HEK293 (cell line): ENCODE measurements around the gene ANTXR1.

Experiments used
- CTCF ChIA-PET: fragments of 350-600 bp; formaldehyde crosslinking; extraction: SDS; loops from one replicate; lab custom pipeline; 2021; ENCODE audit warnings: antibody characterized with exemption; lab: Yijun Ruan, JAX
- POLR2A ChIA-PET: fragments of 300-600 bp; formaldehyde crosslinking; extraction: SDS; loops from one replicate; lab custom pipeline; 2020; ENCODE audit warnings: antibody characterized with exemption, inconsistent platforms; lab: Yijun Ruan, JAX
- H3K27ac ChIP-seq: fragments of 200-500 bp; sonication (Bioruptor generic); 2 replicates; pipeline ENCODE4 v1.5.1; 2014; ENCODE audit warnings: low read depth, low read length, control low read depth, inconsistent platforms; ENCODE audit errors: extremely low read depth
- H3K36me3 ChIP-seq, 2 experiments: fragments of 200-500 bp in 1 of 2; sonication (Bioruptor generic) in 1 of 2; 1 replicate in 1 of 2; 2 replicates in 1 of 2; pipeline ENCODE4 v1.5.1; 2014 to 2017; ENCODE audit warnings: inconsistent platforms in 2 of 2, low read length in 2 of 2; ENCODE audit not compliant: control insufficient read depth in 2 of 2, insufficient read depth in 1 of 2
- H3K4me1 ChIP-seq: fragments of 200-500 bp; sonication (Bioruptor generic); 2 replicates; pipeline ENCODE4 v1.5.1; 2014; ENCODE audit warnings: mild to moderate bottlenecking, low read length, inconsistent platforms; ENCODE audit not compliant: control insufficient read depth, insufficient read depth
- H3K4me3 ChIP-seq: 2 replicates; pipeline ENCODE4 v1.5.1; 2011; ENCODE audit warnings: low read depth, mild to moderate bottlenecking, control low read depth, low read length, moderate library complexity
- H3K9me3 ChIP-seq: fragments of 200-500 bp; sonication (Bioruptor generic); 2 replicates; pipeline ENCODE4 v1.5.1; 2014; ENCODE audit warnings: low read depth, low read length, inconsistent platforms; ENCODE audit not compliant: control insufficient read depth, insufficient read depth
- FEZF1 ChIP-seq: fragments of 450-650 bp; formaldehyde crosslinking; IDR thresholded peaks from 2 replicates; pipeline ENCODE4 v1.5.1; 2016; ENCODE audit warnings: missing biosample characterization, missing genetic modification characterization
- KLF7 ChIP-seq: fragments of 450-650 bp; formaldehyde crosslinking; IDR thresholded peaks from 2 replicates; pipeline ENCODE4 v1.5.1; 2016; ENCODE audit warnings: missing biosample characterization, missing genetic modification characterization, borderline replicate concordance
- MEIS1 ChIP-seq: sonication (generic); formaldehyde crosslinking; IDR thresholded peaks from 2 replicates; pipeline ENCODE4 v1.8.1; 2022; ENCODE audit warnings: missing genetic modification reagents, mild to moderate bottlenecking, borderline replicate concordance
- SP7 ChIP-seq: fragments of 450-650 bp; formaldehyde crosslinking; IDR thresholded peaks from 2 replicates; pipeline ENCODE4 v1.5.1; 2016; ENCODE audit warnings: missing biosample characterization, missing genetic modification characterization
- WT1 ChIP-seq: fragments of 450-650 bp; formaldehyde crosslinking; IDR thresholded peaks from 2 replicates; pipeline ENCODE4 v1.5.1; 2016; ENCODE audit warnings: missing biosample characterization, missing genetic modification characterization
- YY2 ChIP-seq: fragments of 450-650 bp; formaldehyde crosslinking; IDR thresholded peaks from 2 replicates; pipeline ENCODE4 v1.5.1; 2016; ENCODE audit warnings: missing biosample characterization, missing genetic modification characterization
- ZBTB7A ChIP-seq: fragments of 450-650 bp; formaldehyde crosslinking; IDR thresholded peaks from 2 replicates; pipeline ENCODE4 v1.5.1; 2016; ENCODE audit warnings: low read depth, missing biosample characterization, missing genetic modification characterization
- ZNF114 ChIP-seq: fragments of 450-650 bp; formaldehyde crosslinking; IDR thresholded peaks from 2 replicates; pipeline ENCODE4 v1.5.0; 2017; ENCODE audit warnings: missing biosample characterization, missing genetic modification characterization
- ZNF292 ChIP-seq: fragments of 450-650 bp; formaldehyde crosslinking; IDR thresholded peaks from 2 replicates; pipeline ENCODE4 v1.5.1; 2016; ENCODE audit warnings: low read depth, missing biosample characterization, missing genetic modification characterization, borderline replicate concordance
- ZNF341 ChIP-seq: fragments of 450-650 bp; formaldehyde crosslinking; IDR thresholded peaks from 2 replicates; pipeline ENCODE4; 2016; ENCODE audit warnings: low read depth, missing biosample characterization, missing genetic modification characterization
- ZNF350 ChIP-seq: fragments of 450-650 bp; formaldehyde crosslinking; IDR thresholded peaks from 2 replicates; pipeline ENCODE4 v1.5.0; 2017; ENCODE audit warnings: missing biosample characterization, mild to moderate bottlenecking, missing genetic modification characterization
- ZNF501 ChIP-seq: fragments of 450-650 bp; formaldehyde crosslinking; IDR thresholded peaks from 2 replicates; pipeline ENCODE4 v1.5.1; 2016; ENCODE audit warnings: missing biosample characterization, missing genetic modification characterization
- ZNF514 ChIP-seq: fragments of 450-650 bp; formaldehyde crosslinking; IDR thresholded peaks from 2 replicates; pipeline ENCODE4 v1.5.1; 2016; ENCODE audit warnings: missing biosample characterization, missing genetic modification characterization
- ZNF529 ChIP-seq: fragments of 450-650 bp; formaldehyde crosslinking; IDR thresholded peaks from 2 replicates; pipeline ENCODE4 v1.5.1; 2017; ENCODE audit warnings: missing genetic modification characterization, missing biosample characterization; ENCODE audit not compliant: insufficient replicate concordance
- ZNF549 ChIP-seq: fragments of 450-650 bp; IDR thresholded peaks from 2 replicates; pipeline ENCODE4 v1.5.1; 2018; ENCODE audit warnings: missing biosample characterization, missing genetic modification characterization, mild to moderate bottlenecking, inconsistent platforms, moderate library complexity
- ZNF558 ChIP-seq: fragments of 450-650 bp; formaldehyde crosslinking; IDR thresholded peaks from 2 replicates; pipeline ENCODE4 v1.5.1; 2016; ENCODE audit warnings: missing biosample characterization, missing genetic modification characterization
- ZNF596 ChIP-seq: fragments of 450-650 bp; IDR thresholded peaks from 2 replicates; pipeline ENCODE4 v1.5.0; 2018; ENCODE audit warnings: missing biosample characterization, mild to moderate bottlenecking, missing genetic modification characterization, moderate library complexity
- TF ChIP-seq, protein P1 (sequence below): fragments of 450-650 bp; formaldehyde crosslinking; IDR thresholded peaks from 2 replicates; pipeline ENCODE4 v1.5.1; 2016; ENCODE audit warnings: missing biosample characterization, missing genetic modification characterization
- TF ChIP-seq, protein P2 (sequence below): fragments of 450-650 bp; formaldehyde crosslinking; IDR thresholded peaks from 2 replicates; pipeline ENCODE4 v1.5.1; 2016; ENCODE audit warnings: missing biosample characterization, missing genetic modification characterization
- TF ChIP-seq, protein P3 (sequence below): fragments of 450-650 bp; formaldehyde crosslinking; IDR thresholded peaks from 2 replicates; pipeline ENCODE4 v1.5.1; 2016; ENCODE audit warnings: missing biosample characterization, missing genetic modification characterization
- TF ChIP-seq, protein P4 (sequence below): fragments of 450-650 bp; formaldehyde crosslinking; IDR thresholded peaks from 2 replicates; pipeline ENCODE4 v1.5.1; 2016; ENCODE audit warnings: missing biosample characterization, missing genetic modification characterization, low read depth

The ANTXR1 gene

DNA sequence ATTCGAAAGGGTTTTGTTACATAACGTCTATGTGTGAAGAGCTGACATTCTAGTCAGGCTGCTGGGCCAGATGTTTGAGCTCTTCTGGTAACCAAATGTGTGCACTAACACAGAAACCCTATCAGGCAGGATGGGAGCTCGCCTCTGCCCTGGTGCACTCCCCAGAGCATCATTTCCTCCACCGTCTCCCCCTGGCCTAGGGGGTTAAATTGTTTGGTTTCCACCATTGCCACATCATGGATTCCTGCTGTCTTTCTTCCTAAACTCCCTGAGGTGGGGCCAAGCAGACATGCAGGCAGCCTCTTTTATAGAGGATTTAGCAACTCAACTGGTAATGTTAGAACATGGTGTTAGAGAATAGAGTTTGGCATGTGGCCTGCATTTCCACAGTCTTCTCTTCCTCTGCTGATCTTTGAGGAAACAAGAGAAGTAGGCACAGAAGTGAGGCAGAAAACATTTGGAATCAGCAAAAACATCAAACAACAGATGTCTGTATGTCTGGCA is 87.3 kb downstream of the ANTXR1 start:
- TF ChIP-seq SP7 (tag by site-specific recombination) (no peak), ZNF292 (tag by site-specific recombination) (no peak), ZNF350 (no peak)
- POLR2A ChIA-PET: no interaction called here
- H3K9me3 ChIP-seq: no peaks in the 10 kb centered on the region
- H3K36me3 ChIP-seq: peaks cover 9 to 29% of the 10 kb centered on the region in 2 experiments; a peak in 2 of 3 replicates
- CTCF ChIA-PET: no interaction called here
- no peaks in the 10 kb centered on the region for H3K4me1 ChIP-seq
- no peak overlapping the region for H3K4me3 ChIP-seq
- H3K27ac ChIP-seq: no peak overlapping the region

DNA sequence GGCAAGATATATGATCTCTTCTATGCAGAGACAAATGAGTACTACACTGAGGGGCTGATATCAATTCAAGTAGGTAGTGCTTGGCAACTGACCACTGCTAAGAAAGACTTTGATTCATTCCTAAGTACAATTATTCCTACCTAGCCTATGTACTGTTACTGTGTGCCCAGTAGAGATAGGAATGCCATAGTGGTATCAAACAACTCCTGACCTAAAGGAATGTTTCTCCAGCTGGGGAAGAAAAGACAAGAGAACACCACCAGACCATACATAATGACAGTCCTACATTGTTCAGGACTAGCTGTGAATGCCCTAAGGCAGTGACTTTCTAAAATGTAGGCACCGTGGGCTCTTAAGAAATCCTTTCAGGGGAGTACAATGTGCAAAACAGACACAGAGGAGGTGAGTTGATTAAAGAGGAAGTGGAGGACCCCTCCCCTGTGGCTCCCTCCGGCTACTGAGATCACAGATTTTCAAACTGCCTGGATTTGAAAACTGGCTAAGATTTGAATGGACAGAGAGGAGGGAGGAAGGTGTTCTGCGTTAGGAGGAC is 89.1 kb downstream of the ANTXR1 start:
- CTCF ChIA-PET: no interaction called here
- POLR2A ChIA-PET: no interaction called here
- TF ChIP-seq ZBTB7A (tag by site-specific recombination): no peak
- no peak for TF ChIP-seq ZNF529 (tag by site-specific recombination)
- TF ChIP-seq KLF7 (tag by site-specific recombination): no peak
- TF ChIP-seq ZNF114: no peak
- no peak for TF ChIP-seq MEIS1 (CRISPR knock-in tag)

DNA sequence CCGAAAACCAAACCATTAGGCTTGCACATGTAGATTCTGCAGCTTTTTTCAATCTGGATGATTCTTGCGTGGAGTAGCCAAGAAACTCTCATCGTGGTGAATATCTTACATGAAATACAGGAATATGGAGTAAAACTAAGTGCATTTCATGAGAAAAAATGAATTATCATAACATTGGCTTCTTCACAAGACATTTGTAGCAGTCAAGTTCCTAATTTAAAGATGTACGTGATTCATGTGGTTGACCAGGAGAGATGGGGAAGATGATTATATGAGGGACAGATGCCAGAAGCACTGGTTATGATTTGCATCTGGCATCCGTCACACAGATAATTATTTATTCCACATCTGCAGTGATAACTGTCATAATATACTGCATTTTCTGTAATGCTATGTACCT is 90.4 kb downstream of the ANTXR1 start:
- CTCF ChIA-PET: no interaction called here
- H3K4me3 ChIP-seq: no peak overlapping the region
- POLR2A ChIA-PET: no interaction called here
- H3K27ac ChIP-seq: no peak overlapping the region
- TF ChIP-seq, protein P1, sequence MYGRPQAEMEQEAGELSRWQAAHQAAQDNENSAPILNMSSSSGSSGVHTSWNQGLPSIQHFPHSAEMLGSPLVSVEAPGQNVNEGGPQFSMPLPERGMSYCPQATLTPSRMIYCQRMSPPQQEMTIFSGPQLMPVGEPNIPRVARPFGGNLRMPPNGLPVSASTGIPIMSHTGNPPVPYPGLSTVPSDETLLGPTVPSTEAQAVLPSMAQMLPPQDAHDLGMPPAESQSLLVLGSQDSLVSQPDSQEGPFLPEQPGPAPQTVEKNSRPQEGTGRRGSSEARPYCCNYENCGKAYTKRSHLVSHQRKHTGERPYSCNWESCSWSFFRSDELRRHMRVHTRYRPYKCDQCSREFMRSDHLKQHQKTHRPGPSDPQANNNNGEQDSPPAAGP (tag by site-specific recombination): no peak
- TF ChIP-seq ZNF514 (no peak), ZNF501 (no peak), YY2 (tag by site-specific recombination) (no peak), ZNF549 (tag by site-specific recombination) (no peak), ZNF341 (tag by site-specific recombination) (no peak)
- TF ChIP-seq, protein P2, sequence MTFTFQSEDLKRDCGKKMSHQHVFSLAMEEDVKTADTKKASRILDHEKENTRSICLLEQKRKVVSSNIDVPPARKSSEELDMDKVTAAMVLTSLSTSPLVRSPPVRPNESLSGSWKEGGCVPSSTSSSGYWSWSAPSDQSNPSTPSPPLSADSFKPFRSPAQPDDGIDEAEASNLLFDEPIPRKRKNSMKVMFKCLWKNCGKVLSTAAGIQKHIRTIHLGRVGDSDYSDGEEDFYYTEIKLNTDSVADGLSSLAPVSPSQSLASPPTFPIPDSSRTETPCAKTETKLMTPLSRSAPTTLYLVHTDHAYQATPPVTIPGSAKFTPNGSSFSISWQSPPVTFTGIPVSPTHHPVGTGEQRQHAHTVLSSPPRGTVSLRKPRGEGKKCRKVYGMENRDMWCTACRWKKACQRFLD: no peak
- H3K36me3 ChIP-seq: peaks cover 9 to 29% of the 10 kb centered on the region in 2 experiments; a peak in 2 of 3 replicates
- H3K9me3 ChIP-seq: no peaks in the 10 kb centered on the region
- H3K4me1 ChIP-seq: no peaks in the 10 kb centered on the region

More for the DNA sequence above, 89.1 kb downstream of the ANTXR1 start:
- Histone ChIP-seq H3K9me3 (no peaks in the 10 kb centered on the region), H3K4me3 (no peak overlapping the region), H3K27ac (no peak overlapping the region), H3K4me1 (no peaks in the 10 kb centered on the region), H3K36me3 (peaks cover 9 to 29% of the 10 kb centered on the region in 2 experiments; a peak in 2 of 3 replicates)

DNA sequence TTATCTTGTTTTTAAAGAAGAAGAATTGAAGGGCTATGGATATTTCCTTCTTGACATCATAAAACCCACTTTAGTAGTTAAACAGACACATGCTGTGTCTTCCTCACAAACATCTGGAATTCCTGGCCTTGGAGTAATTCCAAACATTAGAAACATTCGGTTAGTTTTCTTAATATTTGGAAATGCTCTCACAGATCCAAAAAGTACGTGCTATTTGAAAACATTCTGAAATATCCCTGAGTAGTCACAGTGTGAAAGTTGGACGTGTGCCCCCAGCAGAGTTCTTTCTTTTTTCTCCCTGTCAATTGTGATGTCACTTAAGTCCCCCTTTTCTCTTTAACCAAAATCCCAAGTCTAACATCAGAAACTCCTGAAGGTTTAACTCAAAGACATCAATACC is 91.3 kb downstream of the ANTXR1 start:
- CTCF ChIA-PET: no interaction called here
- Histone ChIP-seq H3K27ac (no peak overlapping the region), H3K9me3 (no peaks in the 10 kb centered on the region), H3K36me3 (peaks cover 9 to 29% of the 10 kb centered on the region in 2 experiments; a peak in 2 of 3 replicates), H3K4me1 (no peaks in the 10 kb centered on the region), H3K4me3 (no peak overlapping the region)
- POLR2A ChIA-PET: no interaction called here
- TF ChIP-seq ZNF596 (tag by site-specific recombination): no peak
- TF ChIP-seq, protein P3, sequence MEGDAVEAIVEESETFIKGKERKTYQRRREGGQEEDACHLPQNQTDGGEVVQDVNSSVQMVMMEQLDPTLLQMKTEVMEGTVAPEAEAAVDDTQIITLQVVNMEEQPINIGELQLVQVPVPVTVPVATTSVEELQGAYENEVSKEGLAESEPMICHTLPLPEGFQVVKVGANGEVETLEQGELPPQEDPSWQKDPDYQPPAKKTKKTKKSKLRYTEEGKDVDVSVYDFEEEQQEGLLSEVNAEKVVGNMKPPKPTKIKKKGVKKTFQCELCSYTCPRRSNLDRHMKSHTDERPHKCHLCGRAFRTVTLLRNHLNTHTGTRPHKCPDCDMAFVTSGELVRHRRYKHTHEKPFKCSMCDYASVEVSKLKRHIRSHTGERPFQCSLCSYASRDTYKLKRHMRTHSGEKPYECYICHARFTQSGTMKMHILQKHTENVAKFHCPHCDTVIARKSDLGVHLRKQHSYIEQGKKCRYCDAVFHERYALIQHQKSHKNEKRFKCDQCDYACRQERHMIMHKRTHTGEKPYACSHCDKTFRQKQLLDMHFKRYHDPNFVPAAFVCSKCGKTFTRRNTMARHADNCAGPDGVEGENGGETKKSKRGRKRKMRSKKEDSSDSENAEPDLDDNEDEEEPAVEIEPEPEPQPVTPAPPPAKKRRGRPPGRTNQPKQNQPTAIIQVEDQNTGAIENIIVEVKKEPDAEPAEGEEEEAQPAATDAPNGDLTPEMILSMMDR: no peak
- TF ChIP-seq, protein P4, sequence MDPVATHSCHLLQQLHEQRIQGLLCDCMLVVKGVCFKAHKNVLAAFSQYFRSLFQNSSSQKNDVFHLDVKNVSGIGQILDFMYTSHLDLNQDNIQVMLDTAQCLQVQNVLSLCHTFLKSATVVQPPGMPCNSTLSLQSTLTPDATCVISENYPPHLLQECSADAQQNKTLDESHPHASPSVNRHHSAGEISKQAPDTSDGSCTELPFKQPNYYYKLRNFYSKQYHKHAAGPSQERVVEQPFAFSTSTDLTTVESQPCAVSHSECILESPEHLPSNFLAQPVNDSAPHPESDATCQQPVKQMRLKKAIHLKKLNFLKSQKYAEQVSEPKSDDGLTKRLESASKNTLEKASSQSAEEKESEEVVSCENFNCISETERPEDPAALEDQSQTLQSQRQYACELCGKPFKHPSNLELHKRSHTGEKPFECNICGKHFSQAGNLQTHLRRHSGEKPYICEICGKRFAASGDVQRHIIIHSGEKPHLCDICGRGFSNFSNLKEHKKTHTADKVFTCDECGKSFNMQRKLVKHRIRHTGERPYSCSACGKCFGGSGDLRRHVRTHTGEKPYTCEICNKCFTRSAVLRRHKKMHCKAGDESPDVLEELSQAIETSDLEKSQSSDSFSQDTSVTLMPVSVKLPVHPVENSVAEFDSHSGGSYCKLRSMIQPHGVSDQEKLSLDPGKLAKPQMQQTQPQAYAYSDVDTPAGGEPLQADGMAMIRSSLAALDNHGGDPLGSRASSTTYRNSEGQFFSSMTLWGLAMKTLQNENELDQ (tag by site-specific recombination): no peak
- no peak for TF ChIP-seq ZNF558 (tag by site-specific recombination)
- no peak for TF ChIP-seq FEZF1 (tag by site-specific recombination)
- no peak for TF ChIP-seq WT1 (tag by site-specific recombination)
